MCF 10A (cell line): ENCODE measurements around the gene TMUB1. TPM values are rescaled to one million over a fixed set of nuclear protein-coding genes. Genes with fewer than 3 reads are reported as not detected.
A peak's percentile ranks its signal among the peaks of the same experiment; 100 is the strongest.

Source experiments
- BruUV-seq: library from RNA; stranded (reverse); fragments of 400-500 nt; replicated peaks from 2 replicates; lab custom pipeline; 2021; lab: Mats Ljungman, UMichigan
- CTCF ChIA-PET: fragments of 300-600 bp; sonication (Branson Sonifier 250); formaldehyde crosslinking; extraction: SDS; loops from one replicate; lab custom pipeline; 2021; ENCODE audit warnings: antibody characterized with exemption, inconsistent platforms; lab: Yijun Ruan, JAX
- POLR2A ChIA-PET: fragments of 300-600, 350-650 bp; sonication (Branson Sonifier 250); formaldehyde crosslinking; extraction: SDS; loops from one replicate; lab custom pipeline; 2020; ENCODE audit warnings: antibody characterized with exemption, inconsistent platforms; lab: Yijun Ruan, JAX
- DNase-seq: peaks from one replicate; pipeline ENCODE4 v3.0.0-alpha.2; 2018; ENCODE audit not compliant: unreplicated experiment
- H3K27ac Mint-ChIP-seq: one replicate; pipeline ENCODE4 v1.8.0; 2022; ENCODE audit warnings: mild to moderate bottlenecking, low read depth, mixed read lengths; ENCODE audit not compliant: unreplicated experiment
- H3K27me3 Mint-ChIP-seq: one replicate; pipeline ENCODE4 v1.8.0; 2022; ENCODE audit warnings: mixed read lengths; ENCODE audit not compliant: insufficient read depth, unreplicated experiment
- H3K36me3 Mint-ChIP-seq: one replicate; pipeline ENCODE4 v1.8.0; 2022; ENCODE audit warnings: mild to moderate bottlenecking, moderate library complexity, mixed read lengths; ENCODE audit not compliant: insufficient read depth, unreplicated experiment
- H3K4me1 Mint-ChIP-seq: one replicate; pipeline ENCODE4 v1.8.0; 2022; ENCODE audit warnings: mixed read lengths; ENCODE audit not compliant: insufficient read depth, unreplicated experiment
- H3K4me3 Mint-ChIP-seq: one replicate; pipeline ENCODE4 v1.8.0; 2022; ENCODE audit warnings: mild to moderate bottlenecking, moderate library complexity, mixed read lengths; ENCODE audit not compliant: unreplicated experiment
- H3K9me3 Mint-ChIP-seq: one replicate; pipeline ENCODE4 v1.8.0; 2022; ENCODE audit warnings: mixed read lengths; ENCODE audit not compliant: unreplicated experiment
- intact Hi-C: fragments of 100-400 bp; cut with micrococcal nuclease; formaldehyde crosslinking; loops from 2 replicates; pipeline ENCODE4 v1.14.1; 2022
- total RNA-seq: library from RNA; stranded (reverse); gene quantifications from 2 replicates; pipeline ENCODE4 v1.2.3, GENCODE V29; 2022
- TF ChIP-seq, protein P1 (sequence below): fragments of 200-600 bp; IDR thresholded peaks from one replicate; pipeline ENCODE4 v1.8.0; 2022; ENCODE audit warnings: antibody characterized with exemption, mild to moderate bottlenecking; ENCODE audit not compliant: unreplicated experiment

The TMUB1 gene
- total RNA-seq, 1 experiment from 2014 or later, result 30.1 TPM

DNA sequence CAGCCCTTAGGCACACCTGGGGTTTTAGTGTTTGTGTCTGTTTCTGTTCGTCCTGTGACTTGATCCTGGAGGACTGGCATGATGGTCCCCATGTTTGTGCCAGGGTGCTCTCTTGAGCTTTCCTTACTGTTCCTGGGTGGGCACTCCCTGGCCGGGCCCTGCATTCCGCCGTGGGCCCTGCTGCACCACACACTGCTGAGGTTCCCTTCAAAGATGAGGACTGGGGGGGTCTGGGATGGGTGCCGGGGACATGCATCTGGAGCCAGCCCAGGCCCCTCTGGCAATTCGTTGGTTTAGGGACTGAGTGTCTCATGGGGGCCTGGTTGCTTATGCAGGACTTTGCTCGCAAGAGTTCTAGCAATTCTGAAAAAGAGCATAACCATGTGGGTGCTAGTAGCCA is 7.7 kb upstream of the TMUB1 start:
- DNase-seq, result no peak
- Mint-ChIP-seq H3K9me3 (no peaks in the 10 kb centered on the region), H3K27me3 (no peaks in the 10 kb centered on the region), H3K4me1 (peaks cover 23% of the 10 kb centered on the region), H3K36me3 (peaks cover 13% of the 10 kb centered on the region), H3K4me3 (no peak overlapping the region), H3K27ac (no peak overlapping the region)
- intact Hi-C loops, result no loop called here
- POLR2A ChIA-PET, result interaction anchor here (0.7 to 1.1 kb wide), 2 partner anchors 13 to 25 kb away, joined by 3 read pairs; no protein-coding TSS in a partner anchor
- CTCF ChIA-PET, result interaction anchor here (0.6 to 15.0 kb wide), 10 partner anchors 10 to 266 kb away, joined by 3 to 315 read pairs (median 4); partner anchors contain the start of gene FASTK
- BruUV-seq, result no TSS peak
- TF ChIP-seq, protein P1, sequence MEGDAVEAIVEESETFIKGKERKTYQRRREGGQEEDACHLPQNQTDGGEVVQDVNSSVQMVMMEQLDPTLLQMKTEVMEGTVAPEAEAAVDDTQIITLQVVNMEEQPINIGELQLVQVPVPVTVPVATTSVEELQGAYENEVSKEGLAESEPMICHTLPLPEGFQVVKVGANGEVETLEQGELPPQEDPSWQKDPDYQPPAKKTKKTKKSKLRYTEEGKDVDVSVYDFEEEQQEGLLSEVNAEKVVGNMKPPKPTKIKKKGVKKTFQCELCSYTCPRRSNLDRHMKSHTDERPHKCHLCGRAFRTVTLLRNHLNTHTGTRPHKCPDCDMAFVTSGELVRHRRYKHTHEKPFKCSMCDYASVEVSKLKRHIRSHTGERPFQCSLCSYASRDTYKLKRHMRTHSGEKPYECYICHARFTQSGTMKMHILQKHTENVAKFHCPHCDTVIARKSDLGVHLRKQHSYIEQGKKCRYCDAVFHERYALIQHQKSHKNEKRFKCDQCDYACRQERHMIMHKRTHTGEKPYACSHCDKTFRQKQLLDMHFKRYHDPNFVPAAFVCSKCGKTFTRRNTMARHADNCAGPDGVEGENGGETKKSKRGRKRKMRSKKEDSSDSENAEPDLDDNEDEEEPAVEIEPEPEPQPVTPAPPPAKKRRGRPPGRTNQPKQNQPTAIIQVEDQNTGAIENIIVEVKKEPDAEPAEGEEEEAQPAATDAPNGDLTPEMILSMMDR, result no peak

DNA sequence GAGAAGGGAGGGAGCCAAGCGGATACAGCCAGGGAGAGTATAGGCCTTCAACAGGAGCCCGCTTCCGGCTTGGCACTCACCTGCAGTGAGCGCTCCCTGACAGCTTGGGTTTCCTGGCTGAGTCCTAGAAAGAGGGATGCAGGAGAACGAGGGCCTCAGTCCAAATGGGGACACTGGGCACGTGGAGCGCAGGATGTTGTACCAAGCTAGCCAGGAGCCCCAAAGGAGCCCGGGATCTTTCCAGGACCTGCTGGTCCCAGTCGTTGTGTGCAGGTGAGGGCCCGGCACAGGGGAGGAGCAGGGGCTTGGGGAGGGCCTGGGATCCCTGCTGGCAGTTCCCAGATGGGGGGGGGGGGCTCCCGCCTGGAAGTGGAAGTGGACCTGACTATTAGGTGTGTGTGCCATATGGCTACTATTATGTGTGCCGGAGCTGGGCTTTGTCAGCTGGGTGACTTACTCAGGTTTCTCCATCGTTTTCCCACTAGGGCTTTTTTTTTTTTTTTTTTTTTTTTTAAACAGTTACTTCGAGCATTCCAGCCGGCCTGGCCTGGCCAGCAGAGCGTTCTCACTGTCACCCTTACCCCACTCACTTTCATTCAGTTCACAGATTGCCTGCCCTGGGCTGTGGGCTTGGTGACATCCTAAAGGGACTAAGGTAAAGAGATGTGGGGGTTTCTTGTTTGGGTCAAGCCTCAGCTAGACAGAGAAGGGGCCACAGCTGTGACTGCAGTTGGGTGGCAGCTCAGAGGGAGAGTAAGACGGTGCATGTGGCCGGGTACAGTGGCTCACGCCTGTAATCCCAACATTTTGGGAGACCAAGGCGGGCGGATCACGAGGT is 6.8 kb upstream of the TMUB1 start:
- H3K4me3 Mint-ChIP-seq, result peak overlapping the region; percentile 77
- intact Hi-C loops, result loop anchor here (2.0 kb wide), 1 partner anchor 61 kb away; the partner anchor contains the start of gene ABCB8
- ChIA-PET POLR2A (interaction anchor here (0.6 to 10.0 kb wide), 4 partner anchors 24 to 1067 kb away, joined by 3 to 151 read pairs (median 66); partner anchors contain the start of genes CDK5 and SLC4A2), CTCF (interaction anchor here (0.6 to 15.0 kb wide), 11 partner anchors 9 to 1861 kb away, joined by 3 to 315 read pairs (median 5); partner anchors contain the start of gene FASTK)
- peaks cover 11% of the 10 kb centered on the region for H3K36me3 Mint-ChIP-seq
- no peaks in the 10 kb centered on the region for H3K9me3 Mint-ChIP-seq
- no peak for DNase-seq
- peaks cover 32% of the 10 kb centered on the region for H3K4me1 Mint-ChIP-seq
- TF ChIP-seq, protein P1, result no peak
- H3K27me3 Mint-ChIP-seq, result no peaks in the 10 kb centered on the region
- H3K27ac Mint-ChIP-seq, result peak overlapping the region; percentile 88
- BruUV-seq, result no TSS peak

DNA sequence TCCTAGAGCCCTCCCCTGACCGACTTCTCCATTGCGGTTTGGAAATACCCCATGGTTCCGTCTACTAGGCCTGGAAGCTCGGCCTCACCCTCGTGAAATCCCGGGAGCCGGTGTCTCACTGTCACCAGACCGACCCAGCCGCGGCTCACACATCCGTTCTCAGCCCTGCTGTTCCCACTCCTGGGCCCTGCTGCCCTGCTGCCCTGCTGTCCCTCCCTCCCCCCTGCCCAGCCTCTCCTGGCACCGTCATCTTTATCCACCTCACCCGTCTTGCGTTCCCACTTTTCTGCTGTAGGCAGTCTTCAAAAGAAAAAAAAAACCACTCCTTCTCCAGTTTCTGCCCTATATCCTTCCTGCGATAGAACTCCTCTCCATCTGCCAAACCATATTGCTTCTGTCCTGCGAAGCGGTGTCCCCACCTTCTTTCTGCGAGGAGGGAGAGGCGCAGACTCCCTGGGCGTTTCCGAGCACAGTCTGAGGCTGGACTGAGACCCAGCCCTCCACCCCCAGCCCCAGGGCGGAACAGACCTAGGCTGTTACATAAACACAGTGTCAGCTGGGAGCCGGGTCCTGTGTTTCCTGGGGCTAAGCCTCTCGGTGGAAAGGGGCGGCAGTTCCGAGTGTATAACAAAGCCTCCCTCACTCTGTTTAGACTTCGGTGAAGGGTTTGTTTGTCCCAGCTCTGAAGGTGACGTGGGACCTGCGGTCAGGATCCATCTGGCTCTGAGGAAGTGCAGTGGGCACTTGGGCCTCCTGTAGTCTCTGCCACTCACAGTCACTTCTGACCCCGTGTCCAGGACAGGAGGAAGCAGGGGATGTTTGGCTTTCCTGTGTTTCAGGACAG is 5.8 kb upstream of the TMUB1 start:
- peak; percentile 38 for DNase-seq
- no peaks in the 10 kb centered on the region for H3K9me3 Mint-ChIP-seq
- intact Hi-C loops, result loop anchor here (1.0 to 2.0 kb wide), 2 partner anchors 22 to 60 kb away; partner anchors contain the start of gene ABCB8
- H3K27ac Mint-ChIP-seq, result peak overlapping the region; percentile 88
- ChIA-PET POLR2A (interaction anchor here (0.7 to 10.0 kb wide), 7 partner anchors 22 to 1951 kb away, joined by 3 to 151 read pairs (median 9); partner anchors contain the start of genes ABCB8, ABCF2, CDK5 and REPIN1), CTCF (interaction anchor here (0.6 to 15.0 kb wide), 9 partner anchors 8 to 1860 kb away, joined by 3 to 315 read pairs (median 3); no protein-coding TSS in a partner anchor)
- TF ChIP-seq, protein P1, result no peak
- H3K36me3 Mint-ChIP-seq, result peaks cover 11% of the 10 kb centered on the region
- BruUV-seq, result no TSS peak
- peak overlapping the region; percentile 77 for H3K4me3 Mint-ChIP-seq
- no peaks in the 10 kb centered on the region for H3K27me3 Mint-ChIP-seq
- H3K4me1 Mint-ChIP-seq, result peaks cover 34% of the 10 kb centered on the region
